HL-60 (cell line): ENCODE data around the gene PTDSS2.

Source experiments
- CTCF ChIP-seq: IDR thresholded peaks from one replicate; pipeline ENCODE4 v1.5.1; 2011; ENCODE audit warnings: low read length, control low read depth, inconsistent platforms; ENCODE audit not compliant: insufficient read depth
- GABPA ChIP-seq: IDR thresholded peaks from 2 replicates; pipeline ENCODE4 v1.6.1; 2012; ENCODE audit warnings: low read depth
- POLR2AphosphoS5 ChIP-seq: IDR thresholded peaks from 2 replicates; pipeline ENCODE4 v1.6.1; 2012; ENCODE audit warnings: low read depth
- REST ChIP-seq: IDR thresholded peaks from 2 replicates; pipeline ENCODE4 v1.6.1; 2012; ENCODE audit warnings: low read depth; ENCODE audit not compliant: insufficient replicate concordance
- SPI1 ChIP-seq: IDR thresholded peaks from 2 replicates; pipeline ENCODE4 v1.6.1; 2012; ENCODE audit warnings: low read depth, mild to moderate bottlenecking, borderline replicate concordance

- TF ChIP-seq CTCF = no peak
- no peak for TF ChIP-seq POLR2AphosphoS5
- TF ChIP-seq REST = no peak
- no peak for TF ChIP-seq GABPA
- TF ChIP-seq SPI1 = no peak
Observed at GRCh38 chr11:539971-540481, 89.9 kb downstream of the PTDSS2 start.
